Gastroesophageal sphincter (tissue), 4 donors: Measurements from ENCODE around the gene TMEM225B. TPM values are rescaled to one million over a fixed set of nuclear protein-coding genes. Genes with fewer than 3 reads are reported as not detected.

Source experiments
- ATAC-seq: fragments of 150-250 bp; one replicate; pipeline ENCODE4 v1.9.1; 2016; ENCODE audit warnings: mild to moderate bottlenecking, moderate library complexity
- H3K27ac ChIP-seq, 4 donors: fragments of 200-600 bp; sonication (generic) in 3 of 4; 1 replicate in 3 of 4; 2 replicates in 1 of 4; pipeline ENCODE4 v1.5.1; 2016 to 2019
- H3K27me3 ChIP-seq: fragments of 200-600 bp; sonication (generic); one replicate; pipeline ENCODE4 v1.5.1; 2019
- H3K36me3 ChIP-seq, 2 donors: fragments of 200-600 bp; sonication (generic); one replicate each; pipeline ENCODE4 v1.5.1; 2019; ENCODE audit warnings: control low read depth in 1 of 2
- H3K4me1 ChIP-seq, 3 donors: fragments of 200-600 bp; sonication (generic); 1 replicate in 2 of 3; 2 replicates in 1 of 3; pipeline ENCODE4 v1.5.1; 2016 to 2019; ENCODE audit warnings: control low read depth in 2 of 3
- H3K4me3 ChIP-seq, 2 donors: fragments of 200-600 bp; sonication (generic); one replicate each; pipeline ENCODE4 v1.5.1; 2019; ENCODE audit warnings: mild to moderate bottlenecking in 1 of 2, moderate library complexity in 1 of 2
- H3K9me3 ChIP-seq, 3 donors: fragments of 200-600 bp; sonication (generic); one replicate each; pipeline ENCODE4 v1.5.1; 2017 to 2019; ENCODE audit warnings: control low read depth in 2 of 3
- CTCF ChIP-seq, 4 experiments: fragments of 200-600 bp in 2 of 4; fragments of 450-650 bp in 2 of 4; sonication (generic) in 1 of 4; IDR thresholded peaks; one replicate each; pipeline ENCODE4 v1.5.1; 2017 to 2019; ENCODE audit warnings: antibody characterized with exemption in 4 of 4, mild to moderate bottlenecking in 2 of 4, moderate library complexity in 2 of 4
- EP300 ChIP-seq: sonication (generic); formaldehyde crosslinking; IDR thresholded peaks from one replicate; pipeline ENCODE4 v1.6.1; 2017; ENCODE audit warnings: antibody characterized with exemption, mild to moderate bottlenecking
- POLR2A ChIP-seq, 2 donors: fragments of 450-650 bp; IDR thresholded peaks; one replicate each; pipeline ENCODE4 v1.6.1; 2017; ENCODE audit warnings: antibody characterized with exemption in 2 of 2, mild to moderate bottlenecking in 2 of 2, moderate library complexity in 1 of 2
- POLR2AphosphoS5 ChIP-seq: sonication (generic); formaldehyde crosslinking; IDR thresholded peaks from one replicate; pipeline ENCODE4 v1.6.1; 2017; ENCODE audit warnings: antibody characterized with exemption
- WGBS, 2 donors: methylation state at CpG; one replicate each; pipeline ENCODE4 v1.1.5; 2018; ENCODE audit warnings: low coverage in 1 of 2; 5-methylcytosine and 5-hydroxymethylcytosine counted together
- total RNA-seq, 4 donors: library from RNA; depleted of rRNA; stranded (reverse); fragments of >200 nt; gene quantifications; one replicate each; pipeline ENCODE4 v1.1.0, GENCODE V29; 2016

TMEM225B gene
- total RNA-seq, 4 donors from 2014 or later, result 1.6 to 2.2 TPM; not detected in 2

DNA sequence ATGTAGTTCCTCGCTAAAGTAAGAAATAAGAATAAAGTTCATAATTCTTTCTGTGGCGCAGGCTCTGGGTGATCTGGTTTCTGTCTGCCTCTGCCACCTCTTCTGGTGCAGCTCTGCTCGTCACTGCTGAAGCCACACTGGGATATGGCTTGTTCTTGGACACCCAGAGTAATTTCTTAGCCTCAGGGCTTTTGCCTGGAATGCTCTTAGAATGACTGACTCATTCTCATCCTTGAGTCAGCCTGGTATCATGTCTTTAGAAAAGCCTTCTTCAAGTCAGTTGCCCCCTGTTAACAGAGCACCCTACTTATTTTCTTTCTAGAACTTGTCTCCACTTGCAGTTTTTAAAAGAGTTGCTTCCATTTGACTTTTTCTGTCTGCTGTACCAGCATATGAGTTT is 20.7 kb downstream of the TMEM225B start:
- H3K27me3 ChIP-seq, result no peaks in the 10 kb centered on the region
- 77 to 95% methylated on average over 3 of the region's 3 CpGs for WGBS, 2 donors
- no peak overlapping the region for H3K27ac ChIP-seq
- TF ChIP-seq POLR2A (IDR thresholded peaks at IDR 0.05) (no peak), CTCF (IDR thresholded peaks at IDR 0.05) (no peak)
- peaks cover 0 to 25% (median 7%) of the 10 kb centered on the region in 3 donors for H3K4me1 ChIP-seq
- ATAC-seq, result no peak
- H3K4me3 ChIP-seq, result no peak overlapping the region
- H3K9me3 ChIP-seq, result no peaks in the 10 kb centered on the region
- H3K36me3 ChIP-seq, result peaks cover 0 to 57% of the 10 kb centered on the region in 2 donors

- H3K27ac ChIP-seq, result no peak overlapping the region
- H3K4me3 ChIP-seq, result no peak overlapping the region
- TF ChIP-seq POLR2AphosphoS5 (no peak), POLR2A (IDR thresholded peaks at IDR 0.05) (no peak), EP300 (no peak), CTCF (IDR thresholded peaks at IDR 0.05) (no peak)
- ATAC-seq, result no peak
- H3K4me1 ChIP-seq, result peaks cover 0 to 25% (median 7%) of the 10 kb centered on the region in 3 donors
- WGBS, 2 donors, result 90 to 100% methylated on average over 1 to 2 of the region's 18 CpGs
- H3K27me3 ChIP-seq, result no peaks in the 10 kb centered on the region
- peaks cover 0 to 66% of the 10 kb centered on the region in 2 donors for H3K36me3 ChIP-seq
- no peaks in the 10 kb centered on the region for H3K9me3 ChIP-seq
Measured at GRCh38 chr7:99619571-99620130, 21.6 kb downstream of the TMEM225B start.

DNA sequence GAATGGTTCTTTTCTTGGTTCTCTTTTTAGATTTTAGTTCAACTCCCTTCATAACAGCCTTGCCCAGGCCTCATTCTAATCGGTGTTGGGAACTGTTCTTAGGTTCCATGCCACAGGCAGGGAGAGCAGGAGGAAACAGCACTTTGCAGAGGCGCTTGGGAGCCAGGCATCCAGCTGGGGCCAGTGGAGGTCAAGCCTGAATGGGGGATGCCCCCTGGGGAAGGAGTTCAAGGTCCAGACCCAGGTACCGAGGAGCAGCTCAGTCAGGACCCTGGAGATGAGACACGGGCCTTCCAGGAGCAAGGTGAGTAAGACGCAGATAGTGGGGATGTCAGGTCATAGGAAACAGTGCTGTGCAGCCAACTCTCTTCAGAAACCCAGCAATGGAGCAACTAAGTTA is 23.2 kb downstream of the TMEM225B start:
- Histone ChIP-seq H3K36me3 (peaks cover 0 to 82% of the 10 kb centered on the region in 2 donors), H3K9me3 (no peaks in the 10 kb centered on the region), H3K27ac (no peak overlapping the region), H3K4me3 (no peak overlapping the region), H3K27me3 (no peaks in the 10 kb centered on the region), H3K4me1 (peaks cover 0 to 20% (median 7%) of the 10 kb centered on the region in 3 donors)
- TF ChIP-seq CTCF (IDR thresholded peaks at IDR 0.05) (no peak), POLR2A (IDR thresholded peaks at IDR 0.05) (no peak), EP300 (no peak), POLR2AphosphoS5 (no peak)
- ATAC-seq, result no peak
- WGBS, 2 donors, result 95 to 100% methylated on average over 2 of the region's 5 CpGs

DNA sequence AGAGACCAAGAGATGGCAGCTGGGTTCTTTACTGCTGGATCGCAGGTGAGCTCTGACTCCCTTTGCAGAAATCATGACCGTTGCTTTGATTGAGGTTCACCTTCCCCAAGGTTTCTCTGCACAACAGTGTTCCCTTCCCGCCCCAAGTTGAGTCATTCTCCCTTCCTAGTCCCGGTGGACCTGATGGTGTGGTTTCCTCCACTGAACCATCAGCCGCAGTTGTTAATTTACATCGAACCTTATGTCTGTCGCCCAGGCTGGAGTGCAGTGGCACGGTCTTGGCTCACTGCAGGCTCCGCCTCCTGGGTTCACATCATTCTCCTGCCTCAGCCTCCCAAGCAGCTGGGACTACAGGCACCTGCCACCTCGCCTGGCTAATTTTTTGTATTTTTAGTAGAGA is 24.5 kb downstream of the TMEM225B start:
- 70 to 83% methylated on average over 2 to 10 of the region's 10 CpGs for WGBS, 2 donors
- TF ChIP-seq EP300 (no peak), CTCF (IDR thresholded peaks at IDR 0.05) (no peak), POLR2AphosphoS5 (no peak), POLR2A (IDR thresholded peaks at IDR 0.05) (no peak)
- peaks cover 0 to 96% of the 10 kb centered on the region in 2 donors for H3K36me3 ChIP-seq
- no peak overlapping the region for H3K27ac ChIP-seq
- no peak for ATAC-seq
- H3K4me1 ChIP-seq, result peaks cover 0 to 14% (median 4%) of the 10 kb centered on the region in 3 donors
- no peaks in the 10 kb centered on the region for H3K9me3 ChIP-seq
- H3K27me3 ChIP-seq, result no peaks in the 10 kb centered on the region
- H3K4me3 ChIP-seq, result no peak overlapping the region

DNA sequence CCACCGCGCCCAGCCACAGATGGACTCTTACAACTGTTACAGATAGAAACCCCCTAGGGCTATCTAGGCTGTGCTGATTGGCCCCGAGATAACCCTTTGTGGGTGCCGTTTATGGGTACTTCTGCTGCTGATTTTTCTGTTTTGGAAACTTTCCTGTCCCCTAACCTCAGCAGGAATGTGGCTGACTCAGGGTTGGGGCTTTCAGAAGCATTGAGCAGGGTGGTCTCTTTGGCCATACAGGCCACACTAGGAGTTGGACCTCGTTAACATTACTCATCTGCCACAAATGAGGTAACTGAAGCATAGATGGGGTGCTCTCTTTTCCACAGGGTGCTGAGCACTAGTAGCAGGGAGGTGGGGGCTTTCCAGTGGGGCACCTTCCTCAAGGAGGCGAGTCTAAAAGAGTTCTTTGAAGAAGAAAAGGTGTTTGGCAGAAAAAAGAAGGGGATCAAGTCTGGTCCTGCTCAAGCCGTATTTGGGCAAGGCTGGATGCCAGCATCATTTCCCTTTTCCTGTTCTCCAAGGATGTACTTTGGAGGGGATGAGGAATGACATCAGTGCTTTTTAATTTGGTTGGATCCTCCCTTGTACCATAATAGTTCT is 25.1 kb downstream of the TMEM225B start:
- H3K9me3 ChIP-seq, result no peaks in the 10 kb centered on the region
- peaks cover 0 to 100% of the 10 kb centered on the region in 2 donors for H3K36me3 ChIP-seq
- H3K4me3 ChIP-seq, result no peak overlapping the region
- no peak for ATAC-seq
- no peak overlapping the region for H3K27ac ChIP-seq
- TF ChIP-seq POLR2A (IDR thresholded peaks at IDR 0.05) (no peak), CTCF (IDR thresholded peaks at IDR 0.05) (no peak), POLR2AphosphoS5 (no peak), EP300 (no peak)
- H3K4me1 ChIP-seq, result peaks cover 0 to 8% (median 0%) of the 10 kb centered on the region in 3 donors
- H3K27me3 ChIP-seq, result no peaks in the 10 kb centered on the region
- WGBS, 2 donors, result 67 to 75% methylated on average over 2 to 3 of the region's 7 CpGs
